ENCODE results near the gene DELE1.

The DELE1 gene

DNA sequence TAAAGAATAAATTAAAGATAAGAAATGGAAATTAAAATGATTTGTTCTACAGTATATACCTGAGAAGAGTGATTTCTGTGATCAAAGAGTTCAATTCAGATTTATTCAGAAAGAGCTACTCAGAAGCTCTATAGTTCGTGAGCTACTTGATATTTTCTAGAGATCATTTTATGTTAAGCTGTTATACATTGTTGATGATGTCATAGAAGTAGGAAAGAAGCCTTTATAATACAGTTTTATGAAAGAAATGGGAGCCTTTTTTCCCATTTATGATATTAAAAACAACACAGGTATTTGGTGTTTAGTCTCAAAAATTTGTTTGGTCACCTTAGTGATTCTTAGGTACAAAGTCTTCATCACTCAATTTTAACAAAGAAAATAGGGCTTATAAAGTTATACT, 66.0 kb downstream of the DELE1 start:
- DNase-seq (ENCODE audit: low spot score): no peak
- H3K27ac ChIP-seq: no peak overlapping the region
- POLR2A ChIA-PET (ENCODE audit: low non-redundant PET): interaction anchor here (0.7 kb wide), 1 partner anchor 21 kb away, joined by 6 read pairs; the partner anchor contains the start of gene RNF14
- TF ChIP-seq, protein P1, sequence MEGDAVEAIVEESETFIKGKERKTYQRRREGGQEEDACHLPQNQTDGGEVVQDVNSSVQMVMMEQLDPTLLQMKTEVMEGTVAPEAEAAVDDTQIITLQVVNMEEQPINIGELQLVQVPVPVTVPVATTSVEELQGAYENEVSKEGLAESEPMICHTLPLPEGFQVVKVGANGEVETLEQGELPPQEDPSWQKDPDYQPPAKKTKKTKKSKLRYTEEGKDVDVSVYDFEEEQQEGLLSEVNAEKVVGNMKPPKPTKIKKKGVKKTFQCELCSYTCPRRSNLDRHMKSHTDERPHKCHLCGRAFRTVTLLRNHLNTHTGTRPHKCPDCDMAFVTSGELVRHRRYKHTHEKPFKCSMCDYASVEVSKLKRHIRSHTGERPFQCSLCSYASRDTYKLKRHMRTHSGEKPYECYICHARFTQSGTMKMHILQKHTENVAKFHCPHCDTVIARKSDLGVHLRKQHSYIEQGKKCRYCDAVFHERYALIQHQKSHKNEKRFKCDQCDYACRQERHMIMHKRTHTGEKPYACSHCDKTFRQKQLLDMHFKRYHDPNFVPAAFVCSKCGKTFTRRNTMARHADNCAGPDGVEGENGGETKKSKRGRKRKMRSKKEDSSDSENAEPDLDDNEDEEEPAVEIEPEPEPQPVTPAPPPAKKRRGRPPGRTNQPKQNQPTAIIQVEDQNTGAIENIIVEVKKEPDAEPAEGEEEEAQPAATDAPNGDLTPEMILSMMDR (conservative IDR thresholded peaks at IDR 0.05; ENCODE audit: low read depth): no peak
- CTCF ChIA-PET: interaction anchor here (0.6 to 3.9 kb wide), 12 partner anchors 20 to 545 kb away, joined by 3 to 19 read pairs (median 6); partner anchors contain the start of gene RNF14

Data from RWPE1 (cell line).